Fibroblast of peridontal ligament (primary cell): ENCODE measurements around the gene C6orf89.

Source experiments
- DNase-seq: peaks from one replicate; pipeline ENCODE4 v3.0.0-alpha.2; 2010; ENCODE audit errors: extremely low read depth

C6orf89 gene

DNA sequence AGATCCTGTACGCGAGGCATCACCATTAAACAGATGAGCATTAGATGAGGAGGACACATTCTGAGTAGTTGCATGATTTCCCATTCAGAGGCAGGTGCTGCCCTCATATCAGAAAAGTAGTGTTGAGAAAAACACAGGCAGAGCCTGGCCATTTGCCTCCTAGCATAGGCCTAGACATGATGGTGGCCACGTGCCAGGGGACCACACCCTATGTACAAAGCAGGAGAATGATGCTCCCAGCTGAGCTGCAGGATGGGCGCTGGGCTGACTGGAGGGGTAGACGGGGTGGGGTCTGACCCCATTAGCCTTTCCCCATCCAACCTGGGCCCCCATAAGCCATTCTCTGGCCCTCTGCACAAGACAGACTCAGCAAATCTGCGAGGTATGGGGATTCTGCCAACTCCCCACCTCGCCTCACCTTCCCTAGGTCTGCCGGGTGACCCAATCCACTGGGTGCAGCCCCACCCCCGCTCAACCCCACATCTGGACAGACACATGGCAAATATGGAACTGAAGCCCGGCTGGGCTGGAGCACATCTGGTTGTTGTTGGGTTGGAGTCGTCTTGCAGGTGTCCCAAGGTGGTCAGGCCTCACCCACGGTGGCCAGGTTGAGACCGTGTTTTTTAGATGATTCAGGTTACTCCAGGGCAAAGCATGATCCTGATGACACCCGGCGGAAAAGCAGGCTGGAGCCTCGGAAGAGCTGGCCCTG is 82.7 kb downstream of the C6orf89 start:
- no peak for DNase-seq

DNA sequence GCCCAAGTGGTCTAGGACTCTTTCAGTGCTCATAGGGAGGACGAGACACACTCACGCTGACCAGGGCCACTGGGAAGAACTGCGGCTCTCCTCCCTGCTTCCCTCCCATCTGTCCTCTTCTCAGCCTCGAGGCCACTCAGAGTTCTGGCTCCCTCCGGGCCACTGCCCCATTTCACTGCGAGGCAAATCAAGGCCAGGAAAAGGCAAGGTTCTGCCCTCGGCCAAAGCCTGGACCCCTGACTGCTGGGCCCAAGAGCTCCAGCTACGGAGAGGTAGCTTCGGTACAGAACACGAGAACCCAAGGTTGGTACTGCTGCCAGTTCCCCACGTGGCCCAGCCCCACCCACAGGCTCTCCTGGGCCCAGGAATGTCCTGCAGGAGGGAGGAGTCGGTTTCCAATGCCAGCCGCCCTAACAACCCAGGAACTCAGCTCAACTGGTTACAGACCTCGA is 83.5 kb downstream of the C6orf89 start:
- no peak for DNase-seq

DNA sequence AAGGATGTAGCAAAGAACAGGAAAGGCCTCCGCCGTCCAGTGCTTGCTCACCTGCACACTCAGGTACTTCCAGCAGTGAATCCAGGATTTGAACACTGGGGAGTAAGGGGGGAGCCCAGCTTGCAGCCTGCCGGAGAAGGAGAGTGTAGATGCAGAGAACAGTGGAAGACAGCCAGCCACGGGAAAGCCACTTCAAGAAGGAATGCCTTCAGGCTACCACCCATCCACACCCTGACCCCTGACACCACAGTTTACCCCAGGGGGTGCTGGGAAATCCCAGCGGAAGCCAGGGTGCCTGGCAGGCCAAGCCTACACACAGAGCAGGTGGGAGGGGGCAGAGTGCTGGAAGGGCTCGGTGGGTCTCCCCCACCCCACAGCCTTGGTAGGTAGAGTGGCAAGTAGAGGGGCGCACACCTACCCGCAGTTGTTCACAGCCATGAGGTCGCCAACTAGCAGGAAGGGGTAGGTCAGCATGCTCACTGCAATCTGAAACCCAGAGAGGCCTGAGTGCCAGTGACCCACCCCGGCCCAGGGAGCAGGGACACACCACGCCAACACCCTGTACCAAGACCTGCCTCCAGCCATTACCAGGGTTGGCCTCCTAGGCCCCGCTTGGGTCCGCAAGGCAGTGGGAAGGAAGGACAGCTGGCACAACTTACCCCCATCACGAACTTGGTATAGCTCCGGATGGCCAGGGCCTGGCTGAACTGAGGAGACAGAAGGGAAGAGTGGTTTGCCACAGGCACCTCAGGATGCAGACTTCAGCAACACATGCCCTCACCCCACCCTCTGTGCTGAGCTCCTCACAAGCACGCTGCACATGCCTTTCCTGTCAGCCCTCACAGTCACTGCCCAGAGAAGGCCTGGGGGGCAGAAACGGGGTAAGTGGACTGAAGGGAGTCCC is 84.5 kb downstream of the C6orf89 start:
- no peak for DNase-seq

DNA sequence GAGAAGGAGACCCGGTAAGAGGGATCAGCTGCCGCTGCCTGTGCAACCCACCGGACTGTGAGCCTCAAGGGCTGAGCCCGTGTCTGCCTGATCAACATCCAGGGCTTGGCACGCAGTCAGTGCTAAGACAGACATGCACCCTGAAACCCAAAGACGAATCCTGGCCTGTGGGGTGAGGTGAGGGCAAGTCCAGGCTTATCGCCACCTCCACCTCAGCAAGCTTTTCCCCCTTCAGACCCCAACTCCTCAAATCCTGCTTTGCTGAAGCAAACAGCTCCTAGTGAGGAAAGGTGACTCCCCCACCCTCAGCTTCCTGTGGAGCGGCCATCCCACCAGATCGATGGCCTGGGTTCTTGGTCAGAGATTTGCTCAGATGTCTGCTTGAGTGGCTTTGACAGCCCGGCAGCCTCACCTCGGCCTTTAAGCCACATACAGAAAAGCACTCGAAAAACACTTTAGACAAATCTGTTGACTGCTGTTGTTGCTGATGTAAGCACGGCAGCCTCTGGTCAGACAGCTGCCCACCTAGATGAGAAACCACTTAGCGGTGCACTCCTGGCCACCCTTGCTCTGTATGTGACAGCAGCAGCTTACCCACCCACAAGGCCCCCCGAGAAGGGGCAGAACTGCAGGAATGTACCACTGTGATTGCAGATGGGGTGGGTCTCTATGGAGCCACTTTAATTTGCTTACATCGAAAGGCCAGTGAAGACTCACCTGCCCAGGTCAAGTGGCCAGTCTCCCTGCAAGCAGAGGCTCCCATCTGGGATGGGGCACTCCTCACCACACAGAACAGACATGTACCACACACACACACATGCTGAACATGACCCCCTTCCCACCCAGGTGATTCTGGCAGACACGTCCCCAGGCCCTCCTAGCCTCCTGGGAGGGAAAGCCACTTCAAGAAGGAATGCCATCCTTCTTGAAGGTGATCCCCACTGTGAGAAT is 85.4 kb downstream of the C6orf89 start:
- no peak for DNase-seq

DNA sequence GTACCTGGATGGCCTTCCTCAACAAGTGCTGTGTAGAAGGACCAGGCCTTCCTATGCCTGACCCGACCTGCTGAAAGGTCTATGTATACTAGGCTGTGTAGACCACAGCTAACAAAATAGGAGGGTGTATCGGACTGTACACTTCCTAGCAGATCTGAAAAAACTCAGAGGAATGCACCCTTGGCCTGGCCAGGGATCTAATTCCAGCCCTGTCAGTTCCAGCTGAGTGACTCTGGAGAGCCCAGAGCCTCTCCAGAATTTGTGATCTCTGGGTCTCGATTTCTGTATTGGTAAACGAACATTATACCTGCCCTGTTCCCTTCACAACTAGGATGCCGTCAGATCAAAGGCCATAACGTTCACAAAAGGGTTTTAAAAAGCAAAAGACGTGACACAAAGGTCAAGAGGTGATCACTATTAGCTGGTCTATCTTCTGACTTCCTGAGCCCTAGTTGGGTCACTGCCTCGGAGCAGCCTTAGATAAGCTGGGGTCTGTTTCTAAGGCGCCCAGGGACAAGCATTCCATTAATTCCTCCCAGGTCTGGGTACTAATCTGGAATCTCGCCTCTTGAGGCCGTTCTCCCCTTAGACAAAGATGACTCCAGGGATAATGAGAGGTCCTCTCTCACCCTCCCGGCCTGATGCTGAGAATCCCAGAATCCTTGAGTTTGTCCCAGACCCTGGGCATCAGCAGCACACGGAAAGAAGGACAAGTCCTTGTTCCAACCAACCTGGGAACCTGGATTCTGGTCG is 86.3 kb downstream of the C6orf89 start:
- DNase-seq = no peak

DNA sequence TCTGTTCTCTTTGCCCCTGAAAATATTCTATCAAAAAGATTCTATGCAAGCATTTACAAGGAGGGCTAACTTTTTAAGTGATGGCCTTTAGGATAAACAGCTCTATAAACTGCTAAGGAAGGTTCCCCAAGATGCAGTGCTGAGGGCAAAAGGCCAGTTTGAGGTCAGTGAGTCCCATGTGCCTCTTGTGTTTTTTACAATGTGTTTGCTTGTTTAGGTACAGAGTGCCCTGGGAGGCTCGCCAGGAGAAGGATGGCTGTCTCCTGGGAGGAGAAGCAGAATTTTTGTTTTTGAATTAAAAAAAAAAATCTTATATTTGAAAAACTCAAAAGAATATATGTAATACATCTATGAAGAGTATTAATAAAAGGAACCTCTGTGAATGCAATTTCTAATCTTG is 87.4 kb downstream of the C6orf89 start:
- DNase-seq = no peak

DNA sequence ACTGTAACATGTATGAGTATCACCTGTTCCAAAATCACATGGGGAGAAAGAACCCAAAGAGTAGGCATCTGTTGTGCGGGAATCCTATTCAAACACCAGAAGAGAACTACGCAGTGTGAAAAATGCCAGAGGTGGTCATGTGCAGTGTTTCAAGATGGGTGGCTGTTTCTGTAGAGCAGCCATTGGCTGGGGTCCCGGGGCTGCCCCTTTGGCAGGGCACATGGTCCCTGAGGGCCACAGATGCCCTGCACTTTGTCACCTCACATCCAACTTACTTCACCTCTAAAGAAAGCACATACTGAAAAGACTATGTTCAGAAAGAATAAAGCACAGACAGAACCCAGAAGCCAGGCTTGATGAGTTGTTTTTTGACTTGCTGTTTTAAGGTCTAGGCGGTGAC is 87.9 kb downstream of the C6orf89 start:
- DNase-seq = no peak

DNA sequence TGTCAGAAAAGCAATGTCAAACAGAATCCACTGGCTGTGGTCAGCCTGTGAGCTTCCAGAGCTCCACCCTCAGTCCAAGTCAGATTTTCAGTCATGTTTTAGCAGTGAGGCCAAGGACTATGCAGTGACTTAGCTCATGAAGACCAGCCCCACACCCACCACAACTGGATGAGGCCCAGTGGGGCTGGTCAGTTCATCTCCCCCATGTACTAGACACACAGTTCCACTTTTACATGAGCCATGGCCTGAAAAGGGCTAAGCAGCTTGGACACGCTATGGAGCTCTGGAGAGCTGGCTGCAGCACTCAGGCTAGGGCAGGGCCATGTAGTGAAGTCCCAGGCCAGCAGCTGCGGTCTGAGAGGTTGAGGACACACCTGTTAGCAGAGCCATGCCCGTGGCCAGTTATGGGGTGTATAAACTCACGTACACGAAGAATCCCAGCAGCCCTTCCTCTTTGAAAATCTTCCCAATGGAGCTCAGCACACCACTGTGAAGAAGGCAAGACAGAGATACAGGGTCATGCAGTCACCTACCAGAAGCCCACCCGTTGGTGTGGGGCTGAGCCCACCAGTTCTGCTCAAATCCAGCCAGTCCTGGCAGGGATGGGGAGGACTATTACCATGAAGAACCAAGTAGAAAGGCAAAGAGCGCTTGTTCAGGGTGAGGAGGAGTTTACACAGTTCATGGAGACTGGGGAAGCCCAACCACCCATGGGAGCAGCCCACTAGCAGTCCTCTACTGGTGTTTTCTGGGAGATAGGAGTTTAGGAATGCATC is 89.7 kb downstream of the C6orf89 start:
- no peak for DNase-seq

DNA sequence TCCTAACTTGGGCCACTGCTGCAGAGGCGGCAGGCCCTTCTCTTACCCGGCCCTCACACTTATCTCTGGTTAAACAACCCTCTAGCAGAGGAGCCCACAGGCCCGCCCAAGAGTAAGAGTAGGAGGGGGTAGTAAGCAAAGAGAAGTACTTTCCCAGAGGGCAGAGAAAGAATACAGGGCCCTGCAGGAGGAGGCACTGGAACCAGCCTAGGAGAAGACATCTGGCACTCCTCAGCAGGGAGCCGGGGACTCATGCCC is 90.2 kb downstream of the C6orf89 start:
- no peak for DNase-seq

DNA sequence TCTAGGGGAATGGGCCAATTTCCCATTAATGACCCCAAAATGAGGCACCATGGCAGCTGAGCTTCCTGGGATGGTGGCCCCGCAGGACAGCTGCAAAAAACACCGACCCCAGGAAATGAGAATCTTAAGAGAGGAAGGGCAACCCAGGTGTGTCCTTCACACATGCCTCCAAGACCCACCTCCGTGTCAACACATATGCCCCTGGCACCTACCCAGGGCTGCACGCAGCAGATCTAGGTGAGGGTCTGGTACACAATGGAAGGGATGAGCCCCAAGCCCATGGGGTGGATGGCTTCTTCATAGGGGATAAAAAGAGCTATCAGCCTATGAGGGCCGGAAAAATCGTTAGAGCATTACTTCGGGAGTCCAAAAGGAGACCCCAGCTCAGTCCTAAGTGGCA is 90.8 kb downstream of the C6orf89 start:
- DNase-seq = no peak

DNA sequence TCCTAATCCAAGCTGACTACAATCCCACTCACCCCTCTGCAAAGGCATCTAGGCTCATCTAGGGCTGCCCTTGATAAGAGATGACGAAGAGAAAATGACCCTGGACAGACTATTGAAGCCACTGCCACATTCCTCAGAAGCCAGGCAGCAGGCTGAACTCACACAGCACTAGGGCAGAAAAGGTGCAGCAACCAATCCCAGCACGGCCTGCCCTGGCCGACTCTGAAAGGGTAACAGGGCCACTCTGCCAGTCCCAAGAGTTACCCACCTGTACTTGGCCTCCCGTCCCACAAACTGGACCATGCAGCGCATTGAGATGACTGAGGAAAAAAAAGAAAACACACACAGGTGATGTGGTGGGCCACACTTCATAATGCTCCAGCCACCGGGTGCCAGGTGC is 91.2 kb downstream of the C6orf89 start:
- DNase-seq = no peak

DNA sequence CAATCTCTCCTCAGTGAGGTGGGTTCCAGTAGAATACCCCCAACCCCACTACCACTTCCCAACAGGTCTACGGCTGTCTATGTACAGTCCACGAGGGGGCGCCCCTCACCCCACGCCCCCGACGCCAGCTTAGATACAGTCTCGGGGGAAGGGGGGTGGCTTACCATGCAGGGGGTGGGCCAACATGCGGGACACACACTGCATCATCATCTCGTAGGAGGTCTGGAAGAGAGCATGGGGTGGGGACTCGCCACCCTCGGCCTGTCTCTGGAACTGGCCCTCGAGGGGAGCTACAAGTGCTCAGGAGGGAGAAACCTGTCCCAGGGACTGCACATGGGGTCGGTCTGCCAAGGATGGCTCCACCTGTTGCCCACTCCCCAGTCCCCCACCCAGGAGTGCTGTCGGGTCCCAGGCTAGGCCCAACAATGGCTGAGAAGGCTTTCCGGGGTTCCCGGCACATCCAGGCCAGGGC is 91.8 kb downstream of the C6orf89 start:
- DNase-seq = no peak
